ENCODE data around the gene TNFSF11.

Gene TNFSF11

GRCh38 chr13:42656161-42656560 is 82.2 kb downstream of the TNFSF11 start:
- no peak for DNase-seq

GRCh38 chr13:42656958-42657357 is 83.0 kb downstream of the TNFSF11 start:
- DNase-seq: no peak
